ENCODE results near the gene PDE6H.

The PDE6H gene

GRCh38 chr12:14974633-14975032 is 1.8 kb downstream of the PDE6H start:
- Histone ChIP-seq H3K27me3 (replicated peaks; ENCODE audit: control insufficient read depth, insufficient read depth, low read length) (no peaks in the 10 kb centered on the region), H3K36me3 (ENCODE audit: control insufficient read depth, insufficient read depth, low read length) (no peaks in the 10 kb centered on the region), H3K4me3 (replicated peaks; ENCODE audit: low read depth, low read length) (no peak overlapping the region)
- no peak for TF ChIP-seq CTCF (IDR thresholded peaks at IDR 0.05; ENCODE audit: insufficient read depth, low read length, poor library complexity, severe bottlenecking)
- DNase-seq (ENCODE audit: extremely low read depth, insufficient read length), result no peak

GRCh38 chr12:14975457-14975856 is 2.6 kb downstream of the PDE6H start:
- H3K27me3 ChIP-seq (replicated peaks; ENCODE audit: control insufficient read depth, insufficient read depth, low read length), result no peaks in the 10 kb centered on the region
- no peaks in the 10 kb centered on the region for H3K36me3 ChIP-seq (ENCODE audit: control insufficient read depth, insufficient read depth, low read length)
- no peak for TF ChIP-seq CTCF (IDR thresholded peaks at IDR 0.05; ENCODE audit: insufficient read depth, low read length, poor library complexity, severe bottlenecking)
- no peak for DNase-seq (ENCODE audit: extremely low read depth, insufficient read length)
- H3K4me3 ChIP-seq (replicated peaks; ENCODE audit: low read depth, low read length), result no peak overlapping the region

- no peak for TF ChIP-seq CTCF (IDR thresholded peaks at IDR 0.05; ENCODE audit: insufficient read depth, low read length, poor library complexity, severe bottlenecking)
- no peak overlapping the region for H3K4me3 ChIP-seq (replicated peaks; ENCODE audit: low read depth, low read length)
- no peaks in the 10 kb centered on the region for H3K36me3 ChIP-seq (ENCODE audit: control insufficient read depth, insufficient read depth, low read length)
- no peak for DNase-seq (ENCODE audit: extremely low read depth, insufficient read length)
- no peaks in the 10 kb centered on the region for H3K27me3 ChIP-seq (replicated peaks; ENCODE audit: control insufficient read depth, insufficient read depth, low read length)
Measured at GRCh38 chr12:14976658-14977057, 3.8 kb downstream of the PDE6H start.

GRCh38 chr12:14979468-14979867 is 6.6 kb downstream of the PDE6H start:
- Histone ChIP-seq H3K36me3 (ENCODE audit: control insufficient read depth, insufficient read depth, low read length) (no peaks in the 10 kb centered on the region), H3K27me3 (replicated peaks; ENCODE audit: control insufficient read depth, insufficient read depth, low read length) (no peaks in the 10 kb centered on the region), H3K4me3 (replicated peaks; ENCODE audit: low read depth, low read length) (no peak overlapping the region)
- TF ChIP-seq CTCF (IDR thresholded peaks at IDR 0.05; ENCODE audit: insufficient read depth, low read length, poor library complexity, severe bottlenecking), result no peak
- no peak for DNase-seq (ENCODE audit: extremely low read depth, insufficient read length)

- no peaks in the 10 kb centered on the region for H3K27me3 ChIP-seq (replicated peaks; ENCODE audit: control insufficient read depth, insufficient read depth, low read length)
- no peak overlapping the region for H3K4me3 ChIP-seq (replicated peaks; ENCODE audit: low read depth, low read length)
- no peaks in the 10 kb centered on the region for H3K36me3 ChIP-seq (ENCODE audit: control insufficient read depth, insufficient read depth, low read length)
- DNase-seq (ENCODE audit: extremely low read depth, insufficient read length), result no peak
- TF ChIP-seq CTCF (IDR thresholded peaks at IDR 0.05; ENCODE audit: insufficient read depth, low read length, poor library complexity, severe bottlenecking), result no peak
Measured at GRCh38 chr12:14981049-14981448, 8.2 kb downstream of the PDE6H start.

GRCh38 chr12:14982562-14982961 is 9.7 kb downstream of the PDE6H start:
- no peak overlapping the region for H3K4me3 ChIP-seq (replicated peaks; ENCODE audit: low read depth, low read length)
- H3K36me3 ChIP-seq (ENCODE audit: control insufficient read depth, insufficient read depth, low read length), result no peaks in the 10 kb centered on the region
- H3K27me3 ChIP-seq (replicated peaks; ENCODE audit: control insufficient read depth, insufficient read depth, low read length), result no peaks in the 10 kb centered on the region
- DNase-seq (ENCODE audit: extremely low read depth, insufficient read length), result no peak
- TF ChIP-seq CTCF (IDR thresholded peaks at IDR 0.05; ENCODE audit: insufficient read depth, low read length, poor library complexity, severe bottlenecking), result no peak

Data from GM06990 (cell line).